Endothelial cell of umbilical vein (primary cell): ENCODE measurements around the gene MOCS1. TPM values are rescaled to one million over a fixed set of nuclear protein-coding genes. Genes with fewer than 3 reads are reported as not detected.

ENCODE experiments used
- BruUV-seq: library from RNA; stranded (reverse); fragments of 400-500 nt; replicated peaks from 2 replicates; lab custom pipeline; 2021; lab: Mats Ljungman, UMichigan
- CTCF ChIA-PET: fragments of 300-600, 350-600 bp; sonication (Branson Sonifier 250); formaldehyde crosslinking; loops from one replicate; lab custom pipeline; 2021; ENCODE audit warnings: antibody characterized with exemption, inconsistent platforms; lab: Charles Lee
- POLR2A ChIA-PET: fragments of 300-600, 350-600 bp; sonication (Branson Sonifier 250); formaldehyde crosslinking; loops from one replicate; lab custom pipeline; 2021; ENCODE audit warnings: antibody characterized with exemption, inconsistent platforms; lab: Charles Lee
- DNase-seq: peaks from one replicate; pipeline ENCODE4 v3.0.0-alpha.2; 2011; ENCODE audit warnings: low read depth, low spot score
- FAIRE-seq: peaks from 2 replicates; lab custom pipeline; 2011; peaks lifted over from hg19 to GRCh38; lab: Jason Lieb, UNC
- H2AFZ ChIP-seq: 2 replicates; pipeline ENCODE4 v1.6.0; 2012; ENCODE audit warnings: low read depth, low read length, control low read depth, inconsistent platforms
- H3K27ac ChIP-seq: 2 replicates; pipeline ENCODE4 v1.5.1; 2011; ENCODE audit warnings: low read depth, mild to moderate bottlenecking, control low read depth, low read length, moderate library complexity; ENCODE audit not compliant: insufficient read depth
- H3K27me3 ChIP-seq, 2 experiments: 2 replicates each; pipeline versions ENCODE4 v1.6.0 to v1.6.1; 2011; ENCODE audit warnings: low read length in 2 of 2, mixed read lengths in 1 of 2; ENCODE audit not compliant: control insufficient read depth in 2 of 2, insufficient read depth in 2 of 2
- H3K36me3 ChIP-seq, 2 experiments: 2 replicates in 1 of 2; 3 replicates in 1 of 2; pipeline ENCODE4 v1.5.1; 2011; ENCODE audit warnings: low read length in 2 of 2, mild to moderate bottlenecking in 1 of 2, moderate library complexity in 1 of 2; ENCODE audit not compliant: control insufficient read depth in 2 of 2, insufficient read depth in 2 of 2; ENCODE audit errors: extremely low read depth in 1 of 2
- H3K4me1 ChIP-seq: 3 replicates; pipeline ENCODE4 v1.5.1; 2011; ENCODE audit warnings: mild to moderate bottlenecking, low read length; ENCODE audit not compliant: control insufficient read depth, insufficient read depth; ENCODE audit errors: extremely low read depth
- H3K4me2 ChIP-seq: 2 replicates; pipeline ENCODE4 v1.6.1; 2011; ENCODE audit warnings: low read length, control low read depth, mixed read lengths; ENCODE audit not compliant: insufficient read depth
- H3K4me3 ChIP-seq, 3 experiments: fragments of 200-600 bp in 1 of 3; sonication (generic), shearing (Covaris generic) in 1 of 3; replicated peaks in 1 of 3; 2 replicates each; pipeline ENCODE4 v1.5.1; 2011 to 2016; ENCODE audit warnings: control low read depth in 3 of 3, low read length in 3 of 3, mild to moderate bottlenecking in 2 of 3, inconsistent platforms in 1 of 3, low read depth in 1 of 3, moderate library complexity in 1 of 3; ENCODE audit not compliant: insufficient read depth in 1 of 3
- H3K79me2 ChIP-seq: 2 replicates; pipeline ENCODE4 v1.6.0; 2012; ENCODE audit warnings: low read length, inconsistent platforms; ENCODE audit not compliant: control insufficient read depth, insufficient read depth
- H3K9ac ChIP-seq: replicated peaks from 2 replicates; pipeline ENCODE3; 2011; ENCODE audit warnings: low read length, control low read depth; ENCODE audit not compliant: insufficient read depth; ENCODE audit errors: extremely low read depth
- H3K9me1 ChIP-seq: replicated peaks from 3 replicates; pipeline ENCODE4 v1.6.0; 2011; ENCODE audit warnings: mild to moderate bottlenecking, low read length; ENCODE audit not compliant: control insufficient read depth, insufficient read depth; ENCODE audit errors: extremely low read depth
- H3K9me3 ChIP-seq: replicated peaks from 2 replicates; pipeline ENCODE4 v1.5.1; 2012; ENCODE audit warnings: low read length, inconsistent platforms; ENCODE audit not compliant: control insufficient read depth, insufficient read depth
- H4K20me1 ChIP-seq: replicated peaks from 2 replicates; pipeline ENCODE3; 2011; ENCODE audit warnings: mild to moderate bottlenecking, low read length; ENCODE audit not compliant: control insufficient read depth, insufficient read depth; ENCODE audit errors: extremely low read depth
- CTCF ChIP-seq, 2 donors: IDR thresholded peaks; 1 replicate in 1 of 2; 2 replicates in 1 of 2; pipeline ENCODE4 v1.5.1; 2011; ENCODE audit warnings: low read length in 2 of 2, mild to moderate bottlenecking in 2 of 2, moderate library complexity in 2 of 2, control low read depth in 1 of 2, inconsistent platforms in 1 of 2, low read depth in 1 of 2; ENCODE audit not compliant: insufficient read depth in 1 of 2; ENCODE audit errors: extremely low read depth in 1 of 2
- EZH2 ChIP-seq: IDR thresholded peaks from 2 replicates; pipeline ENCODE4 v1.6.1; 2012; ENCODE audit warnings: borderline replicate concordance, low read depth, mild to moderate bottlenecking, moderate library complexity, low read length, inconsistent platforms; ENCODE audit not compliant: severe bottlenecking
- FOS ChIP-seq: IDR thresholded peaks from 2 replicates; pipeline ENCODE4 v1.6.1; 2011; ENCODE audit warnings: mild to moderate bottlenecking, low read length, moderate library complexity, borderline replicate concordance; ENCODE audit not compliant: insufficient read depth
- GATA2 ChIP-seq: IDR thresholded peaks from 2 replicates; pipeline ENCODE4 v1.7.0; 2011; ENCODE audit warnings: low read depth, mild to moderate bottlenecking, moderate library complexity, mixed read lengths, low read length; ENCODE audit not compliant: insufficient read length, insufficient read depth
- MYC ChIP-seq: IDR thresholded peaks from one replicate; pipeline ENCODE4 v1.6.1; 2011; ENCODE audit warnings: mild to moderate bottlenecking, low read depth, low read length
- POLR2AphosphoS5 ChIP-seq: IDR thresholded peaks from 2 replicates; pipeline ENCODE4 v1.6.1; 2012; ENCODE audit warnings: low read depth, mild to moderate bottlenecking, control low read depth, low read length, moderate library complexity; ENCODE audit not compliant: insufficient read depth
- dilution Hi-C: fragments of 300-500 bp; cut with MboI; formaldehyde crosslinking; loops from one replicate; pipeline ENCODE4 v1.15.0; 2019; ENCODE audit warnings: low sequenced_read_pairs; ENCODE audit not compliant: extremely low pct_ligation_motif_present
- intact Hi-C: fragments of 100-400 bp; cut with micrococcal nuclease; formaldehyde crosslinking; loops from one replicate; pipeline ENCODE4 v1.10.0; 2022
- polyA plus RNA-seq, 4 experiments: library from polyadenylated mRNA; depleted of rRNA in 3 of 4; stranded (reverse) in 3 of 4; unstranded in 1 of 4; fragments of >200 nt; gene quantifications; 2 replicates each; pipeline versions ENCODE4 v1.2.1 to v1.2.3, GENCODE V29; 2011 to 2012; ENCODE audit warnings: missing spikeins in 1 of 4
- total RNA-seq: library from RNA; stranded (reverse); gene quantifications from 2 replicates; pipeline ENCODE4 v1.2.3, GENCODE V29; 2021

MOCS1 gene
- total and polyA plus RNA-seq, 2 donors (not counting 3 experiments of a cell fraction or from before 2014, with no cell fraction given) = 8.3 to 12.8 TPM

DNA sequence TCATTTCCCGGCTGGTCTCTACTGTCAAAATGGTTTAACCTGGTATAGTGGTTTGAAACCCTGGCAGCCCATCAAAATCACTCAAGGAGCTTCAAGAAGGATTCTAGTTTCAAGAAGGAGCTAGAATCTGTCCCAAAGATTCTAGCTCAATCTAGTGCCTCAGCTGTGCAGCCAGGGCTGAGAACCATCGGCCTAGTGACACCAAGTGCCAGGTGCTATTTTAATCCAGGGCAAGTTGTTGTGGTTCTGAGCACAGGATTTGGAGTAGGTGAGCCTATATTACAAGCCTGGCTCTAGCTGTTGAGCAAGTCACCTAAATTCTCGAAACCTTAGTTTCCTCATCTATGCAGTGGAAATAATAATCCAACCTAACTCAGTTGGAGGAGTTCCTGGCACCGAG, 3.7 kb downstream of the MOCS1 start:
- peaks cover 0 to 2% of the 10 kb centered on the region in 2 experiments for H3K27me3 ChIP-seq
- no TSS peak for BruUV-seq
- TF ChIP-seq FOS (no peak), POLR2AphosphoS5 (no peak), MYC (no peak), EZH2 (no peak)
- H3K4me3 ChIP-seq = no peak overlapping the region
- FAIRE-seq (no peak), DNase-seq (no peak)
- no peaks in the 10 kb centered on the region for H3K9me1 ChIP-seq
- peaks cover 9% of the 10 kb centered on the region for H3K4me1 ChIP-seq
- H3K9ac ChIP-seq = no peak overlapping the region
- CTCF ChIA-PET = no interaction called here
- no peak overlapping the region for H2AFZ ChIP-seq
- H4K20me1 ChIP-seq = no peaks in the 10 kb centered on the region
- POLR2A ChIA-PET = no interaction called here
- H3K79me2 ChIP-seq = no peaks in the 10 kb centered on the region
- intact Hi-C loops = loop anchor here (10.0 kb wide), 1 partner anchor 506 kb away; no protein-coding TSS in a partner anchor
- H3K36me3 ChIP-seq = no peaks in the 10 kb centered on the region
- no peak overlapping the region for H3K4me2 ChIP-seq
- no peaks in the 10 kb centered on the region for H3K9me3 ChIP-seq
- dilution Hi-C loops = no loop called here
- H3K27ac ChIP-seq = no peak overlapping the region

DNA sequence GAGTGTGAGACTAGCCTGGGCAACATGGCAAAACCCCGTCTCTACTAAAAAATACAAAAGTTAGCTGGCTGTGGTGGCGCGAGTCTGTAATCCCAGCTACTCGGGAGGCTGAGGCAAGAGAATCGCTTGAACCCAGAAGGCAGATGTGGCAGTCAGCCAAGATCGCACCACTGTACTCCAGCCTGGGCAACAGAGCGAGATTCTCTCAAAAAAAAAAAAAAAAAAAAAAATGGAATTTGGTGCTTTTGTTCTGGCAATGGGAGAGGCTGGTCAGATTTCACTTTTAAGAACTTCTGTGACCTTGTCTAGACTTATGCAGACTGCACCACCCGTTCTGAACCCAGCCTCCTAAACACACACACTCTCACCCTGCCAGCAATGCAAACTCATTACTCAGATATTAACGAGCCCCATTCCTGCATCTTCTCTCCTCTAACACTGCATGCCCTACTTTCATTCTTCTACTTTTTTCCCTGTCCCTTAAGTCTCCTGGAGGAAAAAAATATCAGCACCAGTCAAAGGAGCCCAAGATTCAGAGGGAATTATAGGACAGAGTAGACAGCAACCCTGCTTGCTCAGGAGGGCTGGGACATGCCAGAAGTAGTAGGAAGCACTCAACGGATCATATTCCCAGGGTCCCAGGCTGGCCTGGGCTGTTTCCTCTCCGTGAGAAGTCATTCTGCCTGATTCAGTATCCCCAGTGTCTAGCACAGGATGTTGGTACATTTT, 4.4 kb downstream of the MOCS1 start:
- H3K27ac ChIP-seq = no peak overlapping the region
- CTCF ChIA-PET = no interaction called here
- H3K4me1 ChIP-seq = peaks cover 9% of the 10 kb centered on the region
- no peaks in the 10 kb centered on the region for H3K27me3 ChIP-seq
- intact Hi-C loops = loop anchor here (10.0 kb wide), 1 partner anchor 505 kb away; no protein-coding TSS in a partner anchor
- peaks cover 0 to 2% of the 10 kb centered on the region in 2 experiments for H3K36me3 ChIP-seq
- no peak overlapping the region for H2AFZ ChIP-seq
- dilution Hi-C loops = no loop called here
- no peak overlapping the region for H3K9ac ChIP-seq
- H3K4me2 ChIP-seq = no peak overlapping the region
- no peaks in the 10 kb centered on the region for H4K20me1 ChIP-seq
- FAIRE-seq (no peak), DNase-seq (peak; percentile 3)
- no peaks in the 10 kb centered on the region for H3K9me3 ChIP-seq
- H3K9me1 ChIP-seq = no peaks in the 10 kb centered on the region
- H3K79me2 ChIP-seq = no peaks in the 10 kb centered on the region
- BruUV-seq = no TSS peak
- no peak overlapping the region for H3K4me3 ChIP-seq
- POLR2A ChIA-PET = no interaction called here
- no peak for TF ChIP-seq FOS
- TF ChIP-seq GATA2 = no peak
- no peak for TF ChIP-seq CTCF (IDR thresholded peaks at IDR 0.05; ENCODE audit: extremely low read depth in 1 of 2, insufficient read depth in 1 of 2, low read depth in 1 of 2, low read length in 2 of 2)
- TF ChIP-seq POLR2AphosphoS5 = no peak
